HepG2 (cell line): Measurements from ENCODE around the gene OPRD1. TPM values are rescaled to one million over a fixed set of nuclear protein-coding genes. Genes with fewer than 3 reads are reported as not detected.
A peak's percentile ranks its signal among the peaks of the same experiment; 100 is the strongest.

Experiments used
- ATAC-seq: fragments of 200-7000 bp; cut with Tn5 transposase; 3 replicates; pipeline ENCODE4 v1.9.1; 2020; ENCODE audit warnings: mild to moderate bottlenecking, moderate library complexity
- BruUV-seq: library from RNA; stranded (reverse); fragments of 400-500 nt; replicated peaks from 2 replicates; lab custom pipeline; 2021; lab: Mats Ljungman, UMichigan
- CTCF ChIA-PET: fragments of 300-600 bp; formaldehyde crosslinking; extraction: SDS; loops from one replicate; lab custom pipeline; 2021; ENCODE audit warnings: low total read pairs, inconsistent platforms, low intra/inter-chr PET ratio; lab: Yijun Ruan, JAX
- POLR2A ChIA-PET: fragments of 350-600 bp; sonication (Branson Sonifier 250); formaldehyde crosslinking; loops from one replicate; lab custom pipeline; 2020; ENCODE audit warnings: antibody characterized with exemption, inconsistent platforms; lab: Yijun Ruan, JAX
- DNase-seq: peaks from one replicate; pipeline ENCODE4 v3.0.0-alpha.2; 2015; ENCODE audit warnings: low spot score
- FAIRE-seq: peaks from 3 replicates; lab custom pipeline; 2011; peaks lifted over from hg19 to GRCh38; lab: Jason Lieb, UNC
- H2AFZ ChIP-seq: one replicate; pipeline ENCODE4 v1.6.1; 2011; ENCODE audit warnings: low read length, inconsistent platforms
- H3K27ac ChIP-seq: fragments of 300-600 bp; 3 replicates; pipeline ENCODE4 v1.8.0; 2011; ENCODE audit warnings: mixed run types, mild to moderate bottlenecking, mixed read lengths, low read length, inconsistent platforms; ENCODE audit not compliant: insufficient read depth; ENCODE audit errors: extremely low read length
- H3K27me3 ChIP-seq, 2 experiments: fragments of 200-600 bp in 1 of 2; 2 replicates in 1 of 2; 3 replicates in 1 of 2; pipeline versions ENCODE4 v1.6.0 to v1.8.0; 2011; ENCODE audit warnings: low read length in 2 of 2, mild to moderate bottlenecking in 2 of 2, moderate library complexity in 2 of 2, inconsistent platforms in 1 of 2; ENCODE audit not compliant: insufficient read depth in 2 of 2, control insufficient read depth in 1 of 2
- H3K36me3 ChIP-seq, 2 experiments: fragments of 200-600 bp in 1 of 2; replicated peaks in 1 of 2; 2 replicates in 1 of 2; 3 replicates in 1 of 2; pipeline versions ENCODE4 v1.5.1 to v1.8.0; 2011; ENCODE audit warnings: low read length in 2 of 2, inconsistent platforms in 1 of 2; ENCODE audit not compliant: insufficient read depth in 2 of 2, control insufficient read depth in 1 of 2
- H3K4me1 ChIP-seq: 2 replicates; pipeline ENCODE4 v1.5.1; 2012; ENCODE audit warnings: low read length, inconsistent platforms; ENCODE audit not compliant: insufficient read depth
- H3K4me2 ChIP-seq: 2 replicates; pipeline ENCODE4 v1.6.0; 2011; ENCODE audit warnings: low read depth, low read length, inconsistent platforms
- H3K4me3 ChIP-seq, 3 experiments: fragments of 200-600 bp in 1 of 3; sonication (generic), shearing (Covaris generic) in 1 of 3; replicated peaks in 1 of 3; 2 replicates each; pipeline ENCODE4 v1.5.1; 2011 to 2016; ENCODE audit warnings: low read length in 3 of 3, inconsistent platforms in 2 of 3, low read depth in 2 of 3, mild to moderate bottlenecking in 2 of 3, control low read depth in 1 of 3, mixed read lengths in 1 of 3; ENCODE audit not compliant: insufficient read depth in 1 of 3
- H3K79me2 ChIP-seq: one replicate; pipeline ENCODE4 v1.6.1; 2011; ENCODE audit warnings: low read length, inconsistent platforms; ENCODE audit not compliant: insufficient read depth
- H3K9ac ChIP-seq: 2 replicates; pipeline ENCODE4 v1.6.0; 2011; ENCODE audit warnings: mild to moderate bottlenecking, low read depth, low read length, inconsistent platforms; ENCODE audit not compliant: insufficient read depth
- H3K9me3 ChIP-seq: 2 replicates; pipeline ENCODE4 v1.5.1; 2012; ENCODE audit warnings: mild to moderate bottlenecking, low read length
- H4K20me1 ChIP-seq: 2 replicates; pipeline ENCODE4 v1.6.0; 2011; ENCODE audit warnings: inconsistent platforms, mild to moderate bottlenecking, low read length, moderate library complexity; ENCODE audit not compliant: insufficient read depth
- MXD4 ChIP-seq: IDR thresholded peaks from 2 replicates; pipeline ENCODE4 v1.6.1; 2016; ENCODE audit warnings: mild to moderate bottlenecking, missing biosample characterization, missing genetic modification reagents
- ZBTB7B ChIP-seq: sonication (generic); formaldehyde crosslinking; IDR thresholded peaks from 2 replicates; pipeline ENCODE4 v1.4.0; 2020; ENCODE audit warnings: missing genetic modification reagents
- WGBS: methylation state at CpG from one replicate; pipeline ENCODE4 v1.1.6; 2017; ENCODE audit warnings: low lambda C conversion rate; 5-methylcytosine and 5-hydroxymethylcytosine counted together
- in situ Hi-C: cut with HindIII; loops from 2 replicates; pipeline ENCODE4 v1.10.0; 2017; ENCODE audit warnings: low pct_unique_long_range_greater_than_20kb; ENCODE audit not compliant: extremely low pct_ligation_motif_present
- intact Hi-C: fragments of 100-400 bp; cut with micrococcal nuclease; formaldehyde crosslinking; loops from one replicate; pipeline ENCODE4 v1.10.0; 2022; ENCODE audit not compliant: unreplicated experiment
- polyA plus RNA-seq, 8 experiments: library from polyadenylated mRNA; depleted of rRNA in 3 of 8; stranded (reverse) in 7 of 8; unstranded in 1 of 8; fragments of >200 nt; fragmentation: Illumina TruSeq in 4 of 8; extraction: Trizol in 4 of 8; gene quantifications; 2 replicates each; pipeline versions ENCODE4 v1.2.1 to v1.2.3, GENCODE V29; 2011 to 2016; ENCODE audit warnings: low read depth in 4 of 8, missing spikeins in 1 of 8, mixed read lengths in 1 of 8; ENCODE audit not compliant: insufficient read depth in 1 of 8
- total RNA-seq, 5 experiments: library from RNA; depleted of rRNA; stranded (reverse); fragments of >200 nt; fragmentation: Illumina TruSeq; extraction: Trizol; gene quantifications; 2 replicates each; pipeline ENCODE4 v1.2.3, GENCODE V29; 2016; ENCODE audit warnings: low read depth in 1 of 5
- TF ChIP-seq, protein P1 (sequence below): sonication (generic); formaldehyde crosslinking; IDR thresholded peaks from 2 replicates; pipeline ENCODE4; 2020; ENCODE audit warnings: missing genetic modification reagents, mild to moderate bottlenecking, borderline replicate concordance
- TF ChIP-seq, protein P2 (sequence below): IDR thresholded peaks from 2 replicates; pipeline ENCODE4 v1.6.1; 2016; ENCODE audit warnings: mild to moderate bottlenecking
- TF ChIP-seq, protein P3 (sequence below): sonication (generic); formaldehyde crosslinking; IDR thresholded peaks from 2 replicates; pipeline ENCODE4 v1.8.0; 2022; ENCODE audit warnings: mild to moderate bottlenecking, missing genetic modification reagents, moderate library complexity
- TF ChIP-seq, protein P4 (sequence below): sonication (generic); formaldehyde crosslinking; IDR thresholded peaks from 2 replicates; pipeline ENCODE4 v1.4.0; 2020; ENCODE audit warnings: mild to moderate bottlenecking, missing genetic modification reagents
- TF ChIP-seq, protein P5 (sequence below): sonication (generic); formaldehyde crosslinking; IDR thresholded peaks from 2 replicates; pipeline ENCODE4 v1.8.1; 2023; ENCODE audit warnings: mild to moderate bottlenecking, missing genetic modification reagents, borderline replicate concordance

The OPRD1 gene
- total and polyA plus RNA-seq, 2 of the 13 experiments (the other 11 are each of a cell fraction or from before 2014, with no cell fraction given), result 0.02 to 0.03 TPM

DNA sequence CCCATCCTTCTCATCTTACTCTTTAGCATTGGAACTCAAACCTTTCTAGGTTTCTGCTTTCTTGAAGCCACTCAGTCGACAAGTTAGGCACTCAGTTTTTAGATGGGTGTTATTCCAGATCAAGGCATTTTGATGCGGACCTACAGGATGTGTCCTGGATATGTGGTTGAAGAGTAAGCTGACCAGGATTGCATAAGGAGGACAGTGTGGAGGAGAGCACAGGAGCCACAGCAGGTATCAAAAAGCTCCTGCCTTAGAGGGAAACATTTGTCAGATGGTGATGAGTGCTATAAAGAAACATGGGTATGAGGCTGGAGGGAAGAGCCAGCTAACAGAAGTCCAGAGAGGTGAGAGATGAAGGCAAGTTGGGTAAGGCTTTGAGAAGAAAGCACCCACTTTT is 33.9 kb upstream of the OPRD1 start:
- FAIRE-seq (no peak), ATAC-seq (peak; percentile 12; the same call in 1 of the 3 replicates), DNase-seq (no peak)
- in situ Hi-C loops (loop anchor here (25.0 kb wide), 1 partner anchor 259 kb away; no protein-coding TSS in a partner anchor), intact Hi-C loops (no loop called here)
- no peak overlapping the region for H3K9ac ChIP-seq
- no peak overlapping the region for H3K4me3 ChIP-seq
- H3K36me3 ChIP-seq, result no peaks in the 10 kb centered on the region; a peak in 1 of 5 replicates
- ChIA-PET POLR2A (no interaction called here), CTCF (no interaction called here)
- H3K27ac ChIP-seq, result no peak overlapping the region
- 0% methylated on average over 2 of the region's 2 CpGs for WGBS
- H3K27me3 ChIP-seq, result peaks cover 0 to 9% of the 10 kb centered on the region in 2 experiments; a peak in 2 of 5 replicates
- no TSS peak for BruUV-seq
- H4K20me1 ChIP-seq, result no peaks in the 10 kb centered on the region
- no peak overlapping the region for H2AFZ ChIP-seq
- no peaks in the 10 kb centered on the region for H3K9me3 ChIP-seq
- peaks cover 32% of the 10 kb centered on the region for H3K4me1 ChIP-seq
- no peak for TF ChIP-seq ZBTB7B (CRISPR knock-in tag)
- H3K4me2 ChIP-seq, result no peak overlapping the region
- no peaks in the 10 kb centered on the region for H3K79me2 ChIP-seq

DNA sequence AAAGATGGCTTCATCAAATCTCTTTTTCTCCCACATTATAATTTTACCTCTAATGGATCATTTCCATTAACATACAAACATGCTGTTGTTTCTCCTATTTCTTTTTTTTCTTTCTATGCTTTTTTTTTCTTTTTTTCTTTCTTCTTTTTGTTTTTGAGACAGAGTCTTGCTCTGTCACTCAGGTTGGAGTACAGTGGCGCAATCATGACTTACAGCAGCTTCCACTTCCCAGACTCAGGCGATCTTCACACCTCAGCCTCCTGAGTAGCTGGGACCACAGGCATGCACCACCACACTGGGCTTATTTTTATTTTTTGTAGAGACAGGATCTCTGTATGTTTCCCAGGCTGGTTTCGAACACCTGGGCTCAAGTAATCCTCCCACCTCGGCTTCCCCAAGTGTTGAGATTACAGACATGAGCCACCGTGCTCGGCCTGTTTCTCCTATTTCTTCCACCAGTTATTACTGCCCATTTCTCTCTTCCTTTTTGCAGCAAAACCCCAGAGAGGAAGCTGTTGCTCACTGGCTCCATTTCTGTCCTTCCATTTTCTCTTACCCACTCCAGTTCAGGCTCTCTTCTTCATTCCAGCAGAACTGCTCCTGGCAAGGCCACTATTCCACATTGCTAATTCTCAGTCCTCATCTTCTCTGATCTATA is 32.1 kb upstream of the OPRD1 start:
- H3K27me3 ChIP-seq, result peaks cover 0 to 9% of the 10 kb centered on the region in 2 experiments; a peak in 2 of 5 replicates
- H3K4me3 ChIP-seq, result no peak overlapping the region
- ChIA-PET CTCF (no interaction called here), POLR2A (no interaction called here)
- peaks cover 32% of the 10 kb centered on the region for H3K4me1 ChIP-seq
- BruUV-seq, result no TSS peak
- DNase-seq (no peak), FAIRE-seq (no peak), ATAC-seq (no peak)
- no peak overlapping the region for H3K27ac ChIP-seq
- in situ Hi-C loops (loop anchor here (25.0 kb wide), 1 partner anchor 257 kb away; no protein-coding TSS in a partner anchor), intact Hi-C loops (no loop called here)
- no peak overlapping the region for H3K9ac ChIP-seq
- no peaks in the 10 kb centered on the region for H3K79me2 ChIP-seq
- H2AFZ ChIP-seq, result no peak overlapping the region
- no peaks in the 10 kb centered on the region for H3K36me3 ChIP-seq
- H4K20me1 ChIP-seq, result no peaks in the 10 kb centered on the region
- 63% methylated on average over 6 of the region's 6 CpGs for WGBS
- no peak overlapping the region for H3K4me2 ChIP-seq
- H3K9me3 ChIP-seq, result no peaks in the 10 kb centered on the region
- TF ChIP-seq, protein P1, sequence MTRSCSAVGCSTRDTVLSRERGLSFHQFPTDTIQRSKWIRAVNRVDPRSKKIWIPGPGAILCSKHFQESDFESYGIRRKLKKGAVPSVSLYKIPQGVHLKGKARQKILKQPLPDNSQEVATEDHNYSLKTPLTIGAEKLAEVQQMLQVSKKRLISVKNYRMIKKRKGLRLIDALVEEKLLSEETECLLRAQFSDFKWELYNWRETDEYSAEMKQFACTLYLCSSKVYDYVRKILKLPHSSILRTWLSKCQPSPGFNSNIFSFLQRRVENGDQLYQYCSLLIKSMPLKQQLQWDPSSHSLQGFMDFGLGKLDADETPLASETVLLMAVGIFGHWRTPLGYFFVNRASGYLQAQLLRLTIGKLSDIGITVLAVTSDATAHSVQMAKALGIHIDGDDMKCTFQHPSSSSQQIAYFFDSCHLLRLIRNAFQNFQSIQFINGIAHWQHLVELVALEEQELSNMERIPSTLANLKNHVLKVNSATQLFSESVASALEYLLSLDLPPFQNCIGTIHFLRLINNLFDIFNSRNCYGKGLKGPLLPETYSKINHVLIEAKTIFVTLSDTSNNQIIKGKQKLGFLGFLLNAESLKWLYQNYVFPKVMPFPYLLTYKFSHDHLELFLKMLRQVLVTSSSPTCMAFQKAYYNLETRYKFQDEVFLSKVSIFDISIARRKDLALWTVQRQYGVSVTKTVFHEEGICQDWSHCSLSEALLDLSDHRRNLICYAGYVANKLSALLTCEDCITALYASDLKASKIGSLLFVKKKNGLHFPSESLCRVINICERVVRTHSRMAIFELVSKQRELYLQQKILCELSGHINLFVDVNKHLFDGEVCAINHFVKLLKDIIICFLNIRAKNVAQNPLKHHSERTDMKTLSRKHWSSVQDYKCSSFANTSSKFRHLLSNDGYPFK, result no peak
- TF ChIP-seq, protein P2, sequence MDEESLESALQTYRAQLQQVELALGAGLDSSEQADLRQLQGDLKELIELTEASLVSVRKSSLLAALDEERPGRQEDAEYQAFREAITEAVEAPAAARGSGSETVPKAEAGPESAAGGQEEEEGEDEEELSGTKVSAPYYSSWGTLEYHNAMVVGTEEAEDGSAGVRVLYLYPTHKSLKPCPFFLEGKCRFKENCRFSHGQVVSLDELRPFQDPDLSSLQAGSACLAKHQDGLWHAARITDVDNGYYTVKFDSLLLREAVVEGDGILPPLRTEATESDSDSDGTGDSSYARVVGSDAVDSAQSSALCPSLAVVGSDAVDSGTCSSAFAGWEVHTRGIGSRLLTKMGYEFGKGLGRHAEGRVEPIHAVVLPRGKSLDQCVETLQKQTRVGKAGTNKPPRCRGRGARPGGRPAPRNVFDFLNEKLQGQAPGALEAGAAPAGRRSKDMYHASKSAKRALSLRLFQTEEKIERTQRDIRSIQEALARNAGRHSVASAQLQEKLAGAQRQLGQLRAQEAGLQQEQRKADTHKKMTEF (CRISPR knock-in tag), result no peak
- TF ChIP-seq, protein P3, sequence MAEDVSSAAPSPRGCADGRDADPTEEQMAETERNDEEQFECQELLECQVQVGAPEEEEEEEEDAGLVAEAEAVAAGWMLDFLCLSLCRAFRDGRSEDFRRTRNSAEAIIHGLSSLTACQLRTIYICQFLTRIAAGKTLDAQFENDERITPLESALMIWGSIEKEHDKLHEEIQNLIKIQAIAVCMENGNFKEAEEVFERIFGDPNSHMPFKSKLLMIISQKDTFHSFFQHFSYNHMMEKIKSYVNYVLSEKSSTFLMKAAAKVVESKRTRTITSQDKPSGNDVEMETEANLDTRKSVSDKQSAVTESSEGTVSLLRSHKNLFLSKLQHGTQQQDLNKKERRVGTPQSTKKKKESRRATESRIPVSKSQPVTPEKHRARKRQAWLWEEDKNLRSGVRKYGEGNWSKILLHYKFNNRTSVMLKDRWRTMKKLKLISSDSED (CRISPR knock-in tag), result no peak
- TF ChIP-seq, protein P4, sequence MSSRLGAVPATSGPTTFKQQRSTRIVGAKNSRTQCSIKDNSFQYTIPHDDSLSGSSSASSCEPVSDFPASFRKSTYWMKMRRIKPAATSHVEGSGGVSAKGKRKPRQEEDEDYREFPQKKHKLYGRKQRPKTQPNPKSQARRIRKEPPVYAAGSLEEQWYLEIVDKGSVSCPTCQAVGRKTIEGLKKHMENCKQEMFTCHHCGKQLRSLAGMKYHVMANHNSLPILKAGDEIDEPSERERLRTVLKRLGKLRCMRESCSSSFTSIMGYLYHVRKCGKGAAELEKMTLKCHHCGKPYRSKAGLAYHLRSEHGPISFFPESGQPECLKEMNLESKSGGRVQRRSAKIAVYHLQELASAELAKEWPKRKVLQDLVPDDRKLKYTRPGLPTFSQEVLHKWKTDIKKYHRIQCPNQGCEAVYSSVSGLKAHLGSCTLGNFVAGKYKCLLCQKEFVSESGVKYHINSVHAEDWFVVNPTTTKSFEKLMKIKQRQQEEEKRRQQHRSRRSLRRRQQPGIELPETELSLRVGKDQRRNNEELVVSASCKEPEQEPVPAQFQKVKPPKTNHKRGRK (CRISPR knock-in tag), result no peak
- no peak for TF ChIP-seq MXD4
- TF ChIP-seq, protein P5, sequence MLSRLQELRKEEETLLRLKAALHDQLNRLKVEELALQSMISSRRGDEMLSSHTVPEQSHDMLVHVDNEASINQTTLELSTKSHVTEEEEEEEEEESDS (CRISPR knock-in tag), result no peak
